Tibial nerve (tissue), 4 donors: Measurements from ENCODE around the gene COL27A1.

Experiments used
- CTCF ChIP-seq, 5 experiments: fragments of 200-600 bp in 3 of 5; fragments of 450-650 bp in 2 of 5; sonication (generic) in 3 of 5; IDR thresholded peaks; one replicate each; pipeline ENCODE4 v1.5.1; 2016 to 2019; ENCODE audit warnings: antibody characterized with exemption in 5 of 5, mild to moderate bottlenecking in 3 of 5, moderate library complexity in 2 of 5
- EP300 ChIP-seq, 2 donors: sonication (generic); formaldehyde crosslinking; IDR thresholded peaks; one replicate each; pipeline ENCODE4 v1.6.1; 2017; ENCODE audit warnings: antibody characterized with exemption in 2 of 2, mild to moderate bottlenecking in 1 of 2
- POLR2A ChIP-seq, 2 donors: fragments of 450-650 bp; IDR thresholded peaks; one replicate each; pipeline ENCODE4 v1.6.1; 2017; ENCODE audit warnings: antibody characterized with exemption in 2 of 2, mild to moderate bottlenecking in 2 of 2, moderate library complexity in 2 of 2

GRCh38 chr9:114344188-114344566 lies 188.8 kb downstream of the COL27A1 start:
- TF ChIP-seq POLR2A (IDR thresholded peaks at IDR 0.05) (no peak), CTCF (IDR thresholded peaks at IDR 0.05) (no peak), EP300 (IDR thresholded peaks at IDR 0.05) (no peak)
